ENCODE data around the gene PGBD5.

Gene PGBD5

GRCh38 chr1:230463326-230463725, 37.2 kb upstream of the PGBD5 start:
- no peak for ATAC-seq
- TF ChIP-seq SNAI2 (CRISPR knock-in tag; IDR thresholded peaks at IDR 0.05): no peak

- TF ChIP-seq ZC3H10 (CRISPR knock-in tag; IDR thresholded peaks at IDR 0.05): no peak
- no peak for TF ChIP-seq TCF4 (CRISPR knock-in tag; IDR thresholded peaks at IDR 0.05; ENCODE audit: borderline replicate concordance)
- no peak for TF ChIP-seq GLIS3 (CRISPR knock-in tag; IDR thresholded peaks at IDR 0.05)
- TF ChIP-seq CSDC2 (CRISPR knock-in tag; IDR thresholded peaks at IDR 0.05): no peak
- TF ChIP-seq ESRRG (CRISPR knock-in tag; IDR thresholded peaks at IDR 0.05): no peak
- TF ChIP-seq BACH2 (CRISPR knock-in tag; IDR thresholded peaks at IDR 0.05; ENCODE audit: borderline replicate concordance): no peak
- TF ChIP-seq ZFP3 (CRISPR knock-in tag; IDR thresholded peaks at IDR 0.05): no peak
- no peak for TF ChIP-seq ZNF8 (CRISPR knock-in tag; IDR thresholded peaks at IDR 0.05)
- no peak for TF ChIP-seq ZNF565 (CRISPR knock-in tag; conservative IDR thresholded peaks at IDR 0.05; ENCODE audit: low read depth)
- TF ChIP-seq SNAI2 (CRISPR knock-in tag; IDR thresholded peaks at IDR 0.05): no peak
- TF ChIP-seq PPARA (CRISPR knock-in tag; IDR thresholded peaks at IDR 0.05; ENCODE audit: borderline replicate concordance): no peak
- no peak for TF ChIP-seq TSHZ2 (CRISPR knock-in tag; IDR thresholded peaks at IDR 0.05)
- TF ChIP-seq ZNF70 (CRISPR knock-in tag; IDR thresholded peaks at IDR 0.05): no peak
- TF ChIP-seq TOX (CRISPR knock-in tag; IDR thresholded peaks at IDR 0.05; ENCODE audit: borderline replicate concordance): no peak
- TF ChIP-seq ZFP30 (CRISPR knock-in tag; IDR thresholded peaks at IDR 0.05): no peak
- TF ChIP-seq CSRNP3 (CRISPR knock-in tag; IDR thresholded peaks at IDR 0.05): no peak
- no peak for TF ChIP-seq RARB (CRISPR knock-in tag; IDR thresholded peaks at IDR 0.05)
- TF ChIP-seq OSR1 (CRISPR knock-in tag; IDR thresholded peaks at IDR 0.05): no peak
- TF ChIP-seq ARNTL (CRISPR knock-in tag; IDR thresholded peaks at IDR 0.05; ENCODE audit: borderline replicate concordance, low read depth): no peak
- TF ChIP-seq ISL1 (CRISPR knock-in tag; IDR thresholded peaks at IDR 0.05): no peak
- no peak for ATAC-seq
Measured at GRCh38 chr1:230459465-230459864, 33.3 kb upstream of the PGBD5 start.

- ATAC-seq: no peak
- TF ChIP-seq CREB5 (CRISPR knock-in tag; IDR thresholded peaks at IDR 0.05; ENCODE audit: low read depth) (no peak), GLIS3 (CRISPR knock-in tag; IDR thresholded peaks at IDR 0.05) (no peak), ISL1 (CRISPR knock-in tag; IDR thresholded peaks at IDR 0.05) (no peak), PATZ1 (CRISPR knock-in tag; IDR thresholded peaks at IDR 0.05; ENCODE audit: borderline replicate concordance) (no peak), ZNF70 (CRISPR knock-in tag; IDR thresholded peaks at IDR 0.05) (no peak), ZNF8 (CRISPR knock-in tag; IDR thresholded peaks at IDR 0.05) (no peak), ZFP3 (CRISPR knock-in tag; IDR thresholded peaks at IDR 0.05) (no peak), SNAI2 (CRISPR knock-in tag; IDR thresholded peaks at IDR 0.05) (no peak), ZC3H10 (CRISPR knock-in tag; IDR thresholded peaks at IDR 0.05) (no peak), OSR1 (CRISPR knock-in tag; IDR thresholded peaks at IDR 0.05) (no peak), BACH2 (CRISPR knock-in tag; IDR thresholded peaks at IDR 0.05; ENCODE audit: borderline replicate concordance) (no peak), ZFP30 (CRISPR knock-in tag; IDR thresholded peaks at IDR 0.05) (no peak), CSDC2 (CRISPR knock-in tag; IDR thresholded peaks at IDR 0.05) (no peak)
Measured at GRCh38 chr1:230458509-230458908, 32.4 kb upstream of the PGBD5 start.

- TF ChIP-seq SNAI2 (CRISPR knock-in tag; IDR thresholded peaks at IDR 0.05): no peak
- no peak for TF ChIP-seq ZNF565 (CRISPR knock-in tag; conservative IDR thresholded peaks at IDR 0.05; ENCODE audit: low read depth)
- no peak for ATAC-seq
Measured at GRCh38 chr1:230456478-230456877, 30.3 kb upstream of the PGBD5 start.

Measured in SK-N-SH treated with all-trans-retinoic acid at 6 μM for 48 hours (cell line).